SKM-1 (cell line): ENCODE measurements around the gene GBP3.
"Not testable (repeated sequence)": the region's sequence is repeated elsewhere in the genome, so short reads cannot be mapped to it uniquely, and the experiment has no call there.

ENCODE experiments used
- DNase-seq: peaks from one replicate; lab custom pipeline; 2025; ENCODE audit not compliant: unreplicated experiment; lab: John Stamatoyannopoulos, UW

GBP3 gene

GRCh38 chr1:89041721-89042120 is 19.1 kb upstream of the GBP3 start:
- DNase-seq: no peak

DNA sequence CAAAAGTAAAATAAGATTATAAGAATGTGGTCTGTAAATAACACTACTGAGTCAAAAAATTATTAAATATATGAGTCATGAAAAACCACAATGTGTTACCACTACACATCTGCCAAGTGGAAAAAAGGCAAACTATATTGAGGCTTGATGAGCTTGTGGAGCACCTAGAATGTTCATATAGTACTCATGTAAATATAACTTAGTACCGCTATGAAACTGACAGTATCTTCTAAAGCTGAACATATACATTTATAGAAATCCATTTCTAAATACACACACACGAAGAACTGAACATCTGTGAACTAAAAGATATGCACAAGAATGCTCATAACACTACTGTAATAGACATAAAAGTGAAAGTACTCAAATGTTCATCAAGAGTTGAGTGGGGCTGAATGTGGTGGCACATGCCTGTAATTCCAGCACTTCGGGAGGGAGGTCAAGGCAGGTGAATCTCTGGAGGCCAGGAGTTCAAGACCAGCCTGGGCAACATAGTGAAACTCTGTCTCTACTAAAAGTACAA is 18.5 kb upstream of the GBP3 start:
- DNase-seq: no peak

DNA sequence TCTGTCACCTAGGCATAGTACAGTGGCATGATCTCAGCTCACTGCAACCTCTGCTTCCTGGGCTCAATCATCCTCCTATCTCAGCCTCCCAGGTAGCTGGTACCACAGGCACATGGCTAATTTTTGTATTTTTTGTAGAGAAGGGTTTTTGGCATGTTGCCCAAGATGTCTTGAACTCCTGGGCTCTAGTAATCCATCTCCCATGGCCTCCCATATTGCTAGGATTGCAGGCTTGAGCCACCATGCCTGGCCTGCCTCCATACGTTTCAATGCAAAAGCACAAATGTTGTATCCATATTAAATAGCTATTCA is 17.6 kb upstream of the GBP3 start:
- DNase-seq: no peak

- no peak for DNase-seq
Observed at GRCh38 chr1:89037186-89037585, 14.5 kb upstream of the GBP3 start.

GRCh38 chr1:89035080-89035479 is 12.4 kb upstream of the GBP3 start:
- DNase-seq: no peak

GRCh38 chr1:89034004-89034403 is 11.3 kb upstream of the GBP3 start:
- not testable (repeated sequence) for DNase-seq

DNA sequence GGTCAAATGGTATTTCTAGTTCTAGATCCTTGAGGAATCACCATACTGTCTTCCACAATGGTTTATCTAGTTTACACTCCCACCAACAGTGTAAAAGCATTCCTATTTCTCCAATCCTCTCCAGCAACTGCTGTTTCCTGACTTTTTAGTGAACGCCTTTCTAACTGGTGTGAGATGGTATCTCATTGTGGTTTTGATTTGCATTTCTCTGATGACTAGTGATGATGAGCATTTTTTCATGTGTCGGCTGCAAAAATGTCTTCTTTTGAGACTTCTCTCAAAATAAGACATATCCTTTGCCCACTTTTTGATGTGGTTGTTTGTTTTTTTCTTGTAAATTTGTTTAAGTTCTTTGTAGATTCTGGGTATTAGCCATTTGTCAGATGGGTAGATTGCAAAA is 6.4 kb upstream of the GBP3 start:
- DNase-seq: not testable (repeated sequence)

DNA sequence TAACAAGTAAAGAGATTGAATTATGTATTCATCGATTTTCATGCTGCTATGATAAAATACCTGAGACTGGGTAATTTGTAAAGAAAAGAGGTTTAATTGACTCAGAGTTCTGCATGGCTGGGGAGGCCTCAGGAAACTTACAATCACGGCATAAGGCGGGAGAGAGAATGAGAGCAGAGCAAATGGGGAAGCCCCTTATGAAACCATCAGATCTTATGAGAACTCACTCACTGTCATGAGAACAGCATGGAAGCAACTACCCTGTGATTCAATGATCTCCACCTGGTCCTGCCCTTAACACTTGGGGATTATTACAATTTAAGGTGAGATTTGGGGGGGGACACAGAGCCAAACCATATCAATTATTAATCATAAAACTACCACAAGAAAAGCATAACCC is 3.3 kb upstream of the GBP3 start:
- no peak for DNase-seq

DNA sequence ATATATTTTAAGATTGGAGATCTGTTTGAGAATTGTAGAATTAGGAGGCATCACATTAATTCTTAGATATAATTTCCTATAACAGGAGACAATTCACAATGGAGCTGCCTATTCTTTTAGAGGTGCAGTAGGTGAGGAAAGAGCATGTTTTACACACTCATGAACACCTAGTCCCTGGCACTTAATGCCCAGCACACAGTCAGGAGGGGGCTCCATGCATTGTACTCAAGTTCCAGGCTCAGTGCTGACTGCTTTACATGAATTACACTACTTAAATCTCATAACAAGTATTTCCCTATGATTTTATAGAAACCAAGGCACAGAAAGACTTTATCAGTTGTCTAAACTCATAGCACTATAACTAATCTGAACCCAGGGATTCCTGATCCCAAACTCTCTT is 360 bp upstream of the GBP3 start:
- no peak for DNase-seq

GRCh38 chr1:89018318-89018717 is 4.3 kb downstream of the GBP3 start:
- DNase-seq: not testable (repeated sequence)

DNA sequence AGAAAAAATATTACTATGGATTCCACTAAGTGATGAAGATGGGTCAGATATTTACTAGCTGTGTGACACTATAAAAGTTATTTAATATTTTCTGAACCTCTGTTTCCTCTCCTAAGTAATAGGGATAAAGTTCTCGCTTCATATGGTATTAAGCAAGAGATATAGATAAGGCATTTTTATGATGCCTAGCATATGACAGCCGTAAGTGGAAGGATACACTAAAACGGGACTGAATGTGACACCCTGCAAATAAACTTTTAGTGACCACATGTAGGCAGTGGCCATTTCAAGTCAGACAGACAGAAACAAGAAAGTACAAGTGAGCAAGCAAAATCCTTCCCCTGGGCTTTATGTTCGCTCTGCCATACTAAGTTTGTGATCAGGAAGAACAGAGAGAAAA is 14.2 kb downstream of the GBP3 start:
- no peak for DNase-seq

GRCh38 chr1:89005286-89006151 is 17.1 kb downstream of the GBP3 start:
- DNase-seq: no peak

DNA sequence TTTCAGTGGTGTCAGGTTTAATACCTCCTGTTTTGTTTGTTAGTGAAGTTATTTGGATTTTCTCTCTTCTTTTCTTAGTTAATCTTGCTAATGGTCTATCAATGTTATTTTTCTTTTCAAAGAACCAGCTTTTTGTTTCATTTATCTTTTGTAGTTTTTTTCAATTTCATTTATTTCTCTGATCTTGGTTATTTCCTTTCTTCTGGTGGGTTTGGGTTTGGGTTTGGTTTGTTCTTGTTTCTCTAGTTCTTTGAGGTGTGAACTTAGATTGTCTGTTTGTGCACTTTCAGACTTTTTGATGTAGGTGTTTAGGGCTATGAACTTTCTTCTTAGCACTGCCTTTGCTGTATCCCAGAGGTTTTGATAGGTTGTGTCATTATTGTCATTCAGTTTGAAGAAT is 20.5 kb downstream of the GBP3 start:
- not testable (repeated sequence) for DNase-seq

GRCh38 chr1:89001510-89001909 is 21.2 kb downstream of the GBP3 start:
- no peak for DNase-seq

GRCh38 chr1:88998716-88999115 is 23.9 kb downstream of the GBP3 start:
- peak; percentile 63 for DNase-seq

- DNase-seq: no peak
Observed at GRCh38 chr1:88990426-88990825, 32.2 kb downstream of the GBP3 start.

- no peak for DNase-seq
Observed at GRCh38 chr1:88985692-88986091, 37.0 kb downstream of the GBP3 start.

DNA sequence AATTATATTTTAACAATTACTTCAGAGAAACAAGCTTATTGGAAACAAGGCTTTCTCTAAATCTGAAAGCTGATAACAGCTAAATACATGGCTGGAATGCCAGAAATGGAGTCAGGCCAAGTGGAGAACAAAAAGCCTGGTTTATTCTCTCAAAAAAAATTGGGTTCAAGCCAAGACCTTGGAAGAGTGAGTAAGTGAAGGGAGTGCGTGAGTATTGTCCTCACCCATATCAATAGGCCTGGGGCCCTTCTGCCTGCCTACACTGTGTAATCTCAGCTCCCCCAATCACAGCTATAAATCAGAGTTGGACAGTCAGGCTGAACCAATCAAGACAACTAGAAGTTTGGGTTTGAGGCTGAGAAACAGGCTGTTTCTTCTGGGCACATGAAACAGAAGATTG is 37.6 kb downstream of the GBP3 start:
- no peak for DNase-seq

DNA sequence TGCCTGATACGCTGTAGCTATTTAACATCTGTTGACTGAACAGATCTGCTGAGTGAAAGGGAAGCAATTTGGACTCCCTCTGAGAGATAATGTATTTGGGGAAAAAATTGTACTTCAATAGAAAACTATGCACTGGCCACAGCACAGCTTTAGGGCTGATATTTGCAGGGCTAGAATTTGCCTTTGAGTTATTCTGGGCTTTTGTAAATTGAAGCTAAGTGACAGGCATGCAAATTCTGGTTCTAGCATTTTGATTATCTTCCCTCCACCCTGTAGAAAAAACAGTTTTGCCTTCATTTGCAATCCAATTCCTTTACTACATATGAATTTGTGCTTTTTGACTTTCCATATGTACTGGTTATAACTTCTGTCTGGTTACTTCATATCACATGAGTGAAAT is 38.1 kb downstream of the GBP3 start:
- DNase-seq: no peak

DNA sequence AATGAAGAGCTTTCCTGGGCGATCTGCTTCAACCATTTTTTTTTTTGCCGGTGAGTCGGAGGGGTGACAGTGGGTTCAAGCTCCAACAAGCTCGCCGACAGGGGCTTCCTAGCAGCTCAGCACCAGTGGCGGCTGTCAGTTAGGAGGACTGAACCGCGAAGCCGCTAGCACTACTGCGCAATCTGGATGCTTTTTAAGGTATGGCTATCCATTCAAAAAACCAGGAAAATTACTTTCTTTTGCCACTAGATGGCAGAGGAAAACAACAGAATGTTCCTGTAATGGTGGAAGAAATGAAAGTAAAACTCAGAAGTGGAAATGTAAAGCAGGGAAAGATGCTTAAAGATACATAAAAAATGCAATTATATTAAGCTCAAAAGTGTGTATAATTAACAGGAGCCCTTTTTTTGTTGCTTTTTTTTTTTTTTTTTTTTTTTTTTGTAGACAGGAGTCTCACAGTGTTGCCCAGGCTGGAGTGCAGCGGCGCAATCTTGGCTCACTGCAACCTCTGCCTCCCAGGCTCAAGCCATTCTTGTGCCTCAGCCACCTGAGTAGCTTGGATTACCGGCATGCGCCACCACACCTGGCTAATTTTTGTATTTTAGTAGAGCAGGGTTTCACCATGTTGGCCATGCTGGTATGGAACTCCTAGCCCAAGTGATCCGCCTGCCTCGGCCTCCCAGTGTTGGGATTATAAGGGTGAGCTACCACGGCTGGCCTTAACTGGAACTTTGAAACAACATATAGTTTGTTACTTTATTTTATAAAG is 38.7 kb downstream of the GBP3 start:
- peak; percentile 50 for DNase-seq

DNA sequence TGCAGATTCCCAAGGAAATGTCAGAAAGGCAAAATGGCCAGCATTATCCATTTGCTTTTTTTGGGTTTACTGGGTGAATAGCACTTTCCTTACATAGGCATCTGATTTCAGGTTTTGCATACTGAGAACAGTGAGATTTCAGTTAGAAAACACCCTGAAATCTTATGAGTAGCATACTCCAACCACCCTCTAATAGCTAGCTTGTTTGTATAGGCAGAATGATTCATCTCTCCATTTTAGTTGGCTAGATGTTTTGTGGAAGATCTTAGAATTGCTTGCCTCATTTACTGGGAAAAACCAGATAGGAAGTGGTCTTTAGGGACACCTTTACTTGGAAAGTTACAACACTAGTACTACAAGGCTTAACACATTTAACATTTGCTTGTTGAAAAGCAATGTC is 40.6 kb downstream of the GBP3 start:
- no peak for DNase-seq

DNA sequence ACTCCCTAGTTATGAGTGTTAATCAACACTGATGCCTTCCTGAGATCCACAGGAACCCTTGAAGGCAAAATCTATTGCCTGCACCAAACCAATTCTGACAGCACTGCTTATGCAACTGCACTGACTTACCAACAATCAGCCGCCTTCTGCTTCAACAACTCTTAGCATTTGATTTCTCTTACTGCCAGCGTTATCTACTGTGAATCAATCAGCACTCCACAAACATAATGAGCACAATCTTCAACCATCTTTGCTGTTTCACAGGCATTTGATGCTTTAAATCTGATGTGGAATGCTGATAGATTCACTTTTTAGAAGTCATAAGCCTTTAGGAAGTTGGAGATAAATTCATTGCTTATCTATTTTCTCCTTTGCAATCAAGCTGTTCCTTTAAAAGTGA is 41.2 kb downstream of the GBP3 start:
- DNase-seq: not testable (repeated sequence)
